ENCODE measurements around the gene SPEM1.

DNA sequence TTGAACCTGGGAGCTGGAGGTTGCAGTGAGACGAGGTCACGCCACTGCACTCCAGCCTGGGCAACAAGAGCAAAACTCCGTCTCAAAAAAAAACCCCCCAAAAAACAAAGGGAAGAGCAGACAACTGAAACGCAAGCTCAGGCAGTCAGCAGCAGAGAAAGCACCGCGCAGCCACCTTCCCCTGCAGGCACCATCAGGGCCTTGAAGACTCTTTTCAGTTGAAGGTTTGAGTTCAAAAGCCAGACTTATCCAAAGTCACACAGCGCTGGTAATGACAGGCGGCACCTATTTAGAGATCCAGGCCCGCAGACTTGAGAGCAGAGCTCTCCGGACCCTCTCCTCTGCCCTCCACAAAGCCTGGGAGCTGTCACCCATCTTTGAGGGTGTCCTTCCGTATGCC is 48.2 kb downstream of the SPEM1 start:
- TF ChIP-seq FOXM1 (IDR thresholded peaks at IDR 0.05; ENCODE audit: borderline replicate concordance): no peak
- TF ChIP-seq BHLHE40 (IDR thresholded peaks at IDR 0.05; ENCODE audit: borderline replicate concordance): no peak
- no peak for TF ChIP-seq ARNT (IDR thresholded peaks at IDR 0.05)
- TF ChIP-seq TARDBP (IDR thresholded peaks at IDR 0.05): no peak
- TF ChIP-seq FOXK2 (IDR thresholded peaks at IDR 0.05): no peak
- no peak for TF ChIP-seq SP1 (IDR thresholded peaks at IDR 0.05)

Data from HEK293T (cell line).